ENCODE results near the gene HLF.

HLF gene

GRCh38 chr17:55282741-55283140 lies 18.0 kb downstream of the HLF start:
- DNase-seq (ENCODE audit: low read depth, low spot score) = no peak
- H3K4me3 ChIP-seq (ENCODE audit: low read depth, low read length) = no peak overlapping the region
- in situ Hi-C loops (cut with HindIII; ENCODE audit: low sequenced_read_pairs) = no loop called here
- no peak for TF ChIP-seq CTCF (IDR thresholded peaks at IDR 0.05; ENCODE audit: low read depth, low read length)

GRCh38 chr17:55283256-55283965 lies 18.7 kb downstream of the HLF start:
- TF ChIP-seq CTCF (IDR thresholded peaks at IDR 0.05; ENCODE audit: low read depth, low read length) = no peak
- in situ Hi-C loops (cut with HindIII; ENCODE audit: low sequenced_read_pairs) = no loop called here
- no peak overlapping the region for H3K4me3 ChIP-seq (ENCODE audit: low read depth, low read length)
- no peak for DNase-seq (ENCODE audit: low read depth, low spot score)

- in situ Hi-C loops (cut with HindIII; ENCODE audit: low sequenced_read_pairs) = no loop called here
- H3K4me3 ChIP-seq (ENCODE audit: low read depth, low read length) = no peak overlapping the region
- TF ChIP-seq CTCF (IDR thresholded peaks at IDR 0.05; ENCODE audit: low read depth, low read length) = no peak
Measured at GRCh38 chr17:55284001-55284884, 19.5 kb downstream of the HLF start.

GRCh38 chr17:55284944-55285339 lies 20.2 kb downstream of the HLF start:
- in situ Hi-C loops (cut with HindIII; ENCODE audit: low sequenced_read_pairs) = no loop called here
- no peak overlapping the region for H3K4me3 ChIP-seq (ENCODE audit: low read depth, low read length)
- no peak for TF ChIP-seq CTCF (IDR thresholded peaks at IDR 0.05; ENCODE audit: low read depth, low read length)
- DNase-seq (ENCODE audit: low read depth, low spot score) = no peak

More at GRCh38 chr17:55284001-55284884, 19.5 kb downstream of the HLF start:
- no peak for DNase-seq (ENCODE audit: low read depth, low spot score)

- DNase-seq (ENCODE audit: low read depth, low spot score) = peak; percentile 81
- no peak overlapping the region for H3K4me3 ChIP-seq (ENCODE audit: low read depth, low read length)
- in situ Hi-C loops (cut with HindIII; ENCODE audit: low sequenced_read_pairs) = no loop called here
- TF ChIP-seq CTCF (IDR thresholded peaks at IDR 0.05; ENCODE audit: low read depth, low read length) = no peak
Measured at GRCh38 chr17:55285340-55286301, 20.9 kb downstream of the HLF start.
